Uterus (tissue), 2 donors: ENCODE measurements around the gene ADH5.

Experiments
- CTCF ChIP-seq, 4 experiments: fragments of 200-600 bp in 2 of 4; fragments of 450-650 bp in 2 of 4; sonication (generic) in 2 of 4; IDR thresholded peaks; one replicate each; pipeline ENCODE4 v1.5.1; 2016 to 2019; ENCODE audit warnings: antibody characterized with exemption in 4 of 4, mild to moderate bottlenecking in 2 of 4, moderate library complexity in 1 of 4
- POLR2A ChIP-seq, 2 donors: fragments of 450-650 bp; IDR thresholded peaks; one replicate each; pipeline ENCODE4 v1.6.1; 2016; ENCODE audit warnings: antibody characterized with exemption in 2 of 2, mild to moderate bottlenecking in 1 of 2, moderate library complexity in 1 of 2

- TF ChIP-seq CTCF (IDR thresholded peaks at IDR 0.05) = no peak
- no peak for TF ChIP-seq POLR2A (IDR thresholded peaks at IDR 0.05)
Observed at GRCh38 chr4:99082192-99082591, 6.4 kb downstream of the ADH5 start.
